ENCODE measurements around the gene ZDHHC24. TPM values are rescaled to one million over a fixed set of nuclear protein-coding genes. Genes with fewer than 3 reads are reported as not detected.

ZDHHC24 gene
- total RNA-seq, 1 donor from 2014 or later: 15.6 TPM

- H3K27me3 Mint-ChIP-seq (ENCODE audit: insufficient read depth): no peaks in the 10 kb centered on the region
- H3K36me3 Mint-ChIP-seq (ENCODE audit: low read depth): peaks cover 15% of the 10 kb centered on the region
- no peaks in the 10 kb centered on the region for H3K9me3 Mint-ChIP-seq
- no peak for DNase-seq (ENCODE audit: low spot score)
- H3K4me3 Mint-ChIP-seq: no peak overlapping the region
- H3K27ac Mint-ChIP-seq: no peak overlapping the region
- no peaks in the 10 kb centered on the region for H3K4me1 Mint-ChIP-seq (ENCODE audit: low read depth)
- intact Hi-C loops (cut with micrococcal nuclease): no loop called here
These were observed 13.1 kb downstream of the ZDHHC24 start for GRCh38 chr11:66532784-66533183.

- Mint-ChIP-seq H3K36me3 (ENCODE audit: low read depth) (peaks cover 15% of the 10 kb centered on the region), H3K27me3 (ENCODE audit: insufficient read depth) (no peaks in the 10 kb centered on the region), H3K4me1 (ENCODE audit: low read depth) (no peaks in the 10 kb centered on the region), H3K27ac (no peak overlapping the region), H3K4me3 (no peak overlapping the region), H3K9me3 (no peaks in the 10 kb centered on the region)
- intact Hi-C loops (cut with micrococcal nuclease): no loop called here
- DNase-seq (ENCODE audit: low spot score): no peak
These were observed 14.0 kb downstream of the ZDHHC24 start for GRCh38 chr11:66531841-66532240.

DNA sequence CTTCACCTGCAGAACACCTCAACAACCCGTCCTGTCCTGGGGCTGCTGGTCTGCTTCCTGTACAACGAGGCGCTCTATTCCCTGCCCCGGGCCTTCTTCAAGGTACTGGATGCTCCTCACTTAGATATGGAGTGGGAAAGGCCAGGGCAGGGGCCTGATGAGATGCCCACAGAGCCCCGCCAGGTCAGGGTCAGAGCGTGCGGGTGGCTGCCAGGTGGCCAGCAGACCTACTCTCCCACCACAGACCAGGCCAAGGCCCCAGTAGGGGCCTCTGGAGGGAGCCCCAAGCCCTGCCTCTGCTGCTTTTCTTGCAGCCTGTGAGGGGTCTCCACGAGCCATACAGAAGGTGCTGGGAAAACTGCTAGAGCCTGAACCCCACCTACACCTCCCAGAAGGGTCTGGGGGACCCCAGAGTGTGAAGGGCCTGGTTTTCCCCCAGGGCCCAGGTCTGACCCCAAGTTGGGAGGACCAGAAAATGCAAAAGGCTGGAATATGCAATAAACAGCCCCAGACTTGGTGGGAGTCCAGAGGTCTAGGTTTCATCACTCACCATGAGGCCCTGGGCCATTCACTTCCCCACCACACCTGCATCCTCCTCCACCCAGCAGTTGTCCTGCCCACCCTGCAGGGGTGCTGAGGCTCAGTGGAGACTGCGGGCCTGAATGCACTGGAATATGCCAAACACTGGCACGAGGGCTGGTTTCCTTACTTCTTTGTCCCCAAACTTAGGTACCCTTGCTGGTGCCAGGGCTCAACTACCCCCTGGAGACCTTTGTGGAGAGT is 14.7 kb downstream of the ZDHHC24 start:
- Mint-ChIP-seq H3K4me1 (ENCODE audit: low read depth) (no peaks in the 10 kb centered on the region), H3K9me3 (no peaks in the 10 kb centered on the region), H3K36me3 (ENCODE audit: low read depth) (peaks cover 15% of the 10 kb centered on the region), H3K27me3 (ENCODE audit: insufficient read depth) (no peaks in the 10 kb centered on the region), H3K4me3 (no peak overlapping the region), H3K27ac (no peak overlapping the region)
- intact Hi-C loops (cut with micrococcal nuclease): no loop called here
- no peak for DNase-seq (ENCODE audit: low spot score)

DNA sequence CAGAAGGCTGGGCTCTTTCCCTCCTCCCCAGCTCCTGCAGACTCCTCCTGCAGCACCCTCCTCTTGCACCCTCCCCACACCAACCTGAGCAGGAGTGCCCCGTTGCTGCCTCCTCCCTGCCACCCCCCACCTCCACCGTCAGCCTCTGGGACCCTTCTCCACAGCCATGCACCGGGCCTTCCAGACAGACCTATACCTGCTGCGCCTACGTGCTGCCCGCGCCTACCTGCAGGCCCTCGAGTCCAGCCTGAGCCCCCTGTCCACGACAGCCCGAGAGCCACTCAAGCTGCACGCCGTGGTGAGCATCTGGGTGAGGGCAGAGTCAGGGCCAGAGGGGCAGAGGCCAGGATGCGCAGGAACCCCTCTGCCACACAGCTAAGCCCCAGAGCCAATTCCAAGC is 16.2 kb downstream of the ZDHHC24 start:
- Mint-ChIP-seq H3K27ac (no peak overlapping the region), H3K27me3 (ENCODE audit: insufficient read depth) (no peaks in the 10 kb centered on the region), H3K9me3 (no peaks in the 10 kb centered on the region), H3K4me1 (ENCODE audit: low read depth) (no peaks in the 10 kb centered on the region), H3K4me3 (no peak overlapping the region), H3K36me3 (ENCODE audit: low read depth) (peaks cover 9% of the 10 kb centered on the region)
- no peak for DNase-seq (ENCODE audit: low spot score)
- intact Hi-C loops (cut with micrococcal nuclease): no loop called here

DNA sequence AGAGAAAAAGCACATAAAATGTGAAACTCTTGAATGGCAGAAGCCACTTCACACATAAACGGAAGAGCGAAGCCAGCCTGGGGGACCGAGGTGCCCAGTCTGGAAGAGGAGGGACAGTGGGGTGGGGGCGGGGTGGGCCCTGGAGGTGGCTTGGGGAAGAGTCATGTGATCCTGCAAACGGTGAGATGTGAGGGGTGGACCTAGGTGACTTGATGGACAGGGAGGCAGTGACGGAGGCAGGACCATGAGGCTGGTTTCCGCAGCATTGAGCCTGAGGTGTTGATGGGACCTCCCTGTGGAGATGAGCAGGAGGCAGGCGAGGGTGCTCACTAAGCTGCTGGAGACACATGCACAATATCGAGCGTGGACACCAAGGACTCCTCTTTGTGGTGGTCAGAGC is 16.8 kb downstream of the ZDHHC24 start:
- H3K27me3 Mint-ChIP-seq (ENCODE audit: insufficient read depth): no peaks in the 10 kb centered on the region
- peaks cover 9% of the 10 kb centered on the region for H3K36me3 Mint-ChIP-seq (ENCODE audit: low read depth)
- DNase-seq (ENCODE audit: low spot score): no peak
- no peaks in the 10 kb centered on the region for H3K9me3 Mint-ChIP-seq
- intact Hi-C loops (cut with micrococcal nuclease): no loop called here
- no peaks in the 10 kb centered on the region for H3K4me1 Mint-ChIP-seq (ENCODE audit: low read depth)
- H3K27ac Mint-ChIP-seq: no peak overlapping the region
- no peak overlapping the region for H3K4me3 Mint-ChIP-seq

GRCh38 chr11:66524304-66525040 is 21.4 kb downstream of the ZDHHC24 start:
- H3K4me3 Mint-ChIP-seq: no peak overlapping the region
- no peak overlapping the region for H3K27ac Mint-ChIP-seq
- no peak for DNase-seq (ENCODE audit: low spot score)
- no peaks in the 10 kb centered on the region for H3K27me3 Mint-ChIP-seq (ENCODE audit: insufficient read depth)
- intact Hi-C loops (cut with micrococcal nuclease): no loop called here
- peaks cover 5% of the 10 kb centered on the region for H3K4me1 Mint-ChIP-seq (ENCODE audit: low read depth)
- no peaks in the 10 kb centered on the region for H3K9me3 Mint-ChIP-seq
- peaks cover 17% of the 10 kb centered on the region for H3K36me3 Mint-ChIP-seq (ENCODE audit: low read depth)

DNA sequence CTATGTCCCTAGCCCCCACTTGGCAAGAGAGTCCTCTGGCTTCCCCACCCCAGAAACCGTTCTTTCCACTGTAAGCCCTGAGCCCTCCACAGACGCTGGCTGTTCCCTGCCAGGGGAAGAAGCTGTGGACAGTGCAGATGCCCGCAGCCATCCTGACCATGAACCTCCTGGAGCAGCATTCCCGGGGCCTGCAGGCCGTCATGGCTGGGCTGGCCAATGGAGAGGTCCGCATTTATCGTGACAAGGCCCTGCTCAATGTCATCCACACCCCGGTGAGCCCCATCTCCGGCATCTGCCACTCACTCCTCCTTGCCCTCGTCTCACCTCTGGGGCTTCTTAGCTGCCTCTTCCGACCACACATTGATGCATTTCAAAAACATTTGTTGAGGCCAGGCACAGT is 22.2 kb downstream of the ZDHHC24 start:
- H3K4me1 Mint-ChIP-seq (ENCODE audit: low read depth): peaks cover 5% of the 10 kb centered on the region
- H3K27me3 Mint-ChIP-seq (ENCODE audit: insufficient read depth): no peaks in the 10 kb centered on the region
- no peaks in the 10 kb centered on the region for H3K9me3 Mint-ChIP-seq
- H3K4me3 Mint-ChIP-seq: no peak overlapping the region
- DNase-seq (ENCODE audit: low spot score): no peak
- H3K36me3 Mint-ChIP-seq (ENCODE audit: low read depth): peaks cover 17% of the 10 kb centered on the region
- no peak overlapping the region for H3K27ac Mint-ChIP-seq
- intact Hi-C loops (cut with micrococcal nuclease): no loop called here

DNA sequence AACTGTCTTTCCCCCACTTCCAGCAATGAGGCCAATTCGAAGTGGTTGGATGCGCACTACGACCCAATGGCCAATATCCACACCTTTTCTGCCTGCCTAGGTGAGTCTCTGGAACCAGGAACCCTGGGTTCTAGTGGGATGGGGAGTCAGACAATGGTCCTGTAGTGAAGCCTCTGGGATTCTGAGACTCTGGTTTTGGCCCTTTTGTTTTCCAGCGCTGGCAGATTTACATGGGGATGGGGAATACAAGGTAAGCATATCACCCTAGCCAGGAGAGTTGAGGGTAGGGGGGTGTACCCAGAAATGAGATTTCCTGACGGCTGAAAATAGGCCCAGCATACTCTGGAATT is 34.9 kb downstream of the ZDHHC24 start:
- intact Hi-C loops (cut with micrococcal nuclease): loop anchor here (1.0 to 2.0 kb wide), 4 partner anchors 31 to 167 kb away; partner anchors contain the start of genes ACTN3, DPP3, PELI3 and ZDHHC24
- H3K27me3 Mint-ChIP-seq (ENCODE audit: insufficient read depth): no peaks in the 10 kb centered on the region

GRCh38 chr11:66510271-66510989 is 35.4 kb downstream of the ZDHHC24 start, which contains the start of gene BBS1:
TSS of gene BBS1 (plus strand) at chr11:66510635. CDS start at chr11:66510660, 25 bp downstream.
- intact Hi-C loops (cut with micrococcal nuclease): loop anchor here (1.0 to 2.0 kb wide), 4 partner anchors 30 to 168 kb away; partner anchors contain the start of genes ACTN3, DPP3, PELI3 and ZDHHC24
- Mint-ChIP-seq H3K36me3 (ENCODE audit: low read depth) (peaks cover 7% of the 10 kb centered on the region), H3K9me3 (no peaks in the 10 kb centered on the region), H3K4me1 (ENCODE audit: low read depth) (peaks cover 10% of the 10 kb centered on the region), H3K27me3 (ENCODE audit: insufficient read depth) (no peaks in the 10 kb centered on the region), H3K27ac (peak within 1 kb of the TSS; percentile 61), H3K4me3 (peak within 1 kb of the TSS; percentile 90)
- DNase-seq (ENCODE audit: low spot score): peak; percentile 77

More for the DNA sequence above, 34.9 kb downstream of the ZDHHC24 start:
- Mint-ChIP-seq H3K9me3 (no peaks in the 10 kb centered on the region), H3K27ac (peak overlapping the region; percentile 61), H3K4me3 (peak overlapping the region; percentile 90), H3K4me1 (ENCODE audit: low read depth) (peaks cover 10% of the 10 kb centered on the region), H3K36me3 (ENCODE audit: low read depth) (peaks cover 7% of the 10 kb centered on the region)
- DNase-seq (ENCODE audit: low spot score): no peak

GRCh38 chr11:66509131-66509561 is 36.7 kb downstream of the ZDHHC24 start:
- H3K4me3 Mint-ChIP-seq: no peak overlapping the region
- no peaks in the 10 kb centered on the region for H3K9me3 Mint-ChIP-seq
- peaks cover 10% of the 10 kb centered on the region for H3K4me1 Mint-ChIP-seq (ENCODE audit: low read depth)
- intact Hi-C loops (cut with micrococcal nuclease): no loop called here
- H3K27me3 Mint-ChIP-seq (ENCODE audit: insufficient read depth): no peaks in the 10 kb centered on the region
- H3K27ac Mint-ChIP-seq: no peak overlapping the region
- peaks cover 10% of the 10 kb centered on the region for H3K36me3 Mint-ChIP-seq (ENCODE audit: low read depth)
- DNase-seq (ENCODE audit: low spot score): no peak

- Mint-ChIP-seq H3K4me1 (ENCODE audit: low read depth) (no peaks in the 10 kb centered on the region), H3K9me3 (no peaks in the 10 kb centered on the region), H3K27me3 (ENCODE audit: insufficient read depth) (no peaks in the 10 kb centered on the region), H3K4me3 (no peak overlapping the region), H3K27ac (no peak overlapping the region), H3K36me3 (ENCODE audit: low read depth) (peaks cover 17% of the 10 kb centered on the region)
- no peak for DNase-seq (ENCODE audit: low spot score)
- intact Hi-C loops (cut with micrococcal nuclease): no loop called here
These were observed 40.5 kb downstream of the ZDHHC24 start for GRCh38 chr11:66505276-66505816.

- no peak overlapping the region for H3K27ac Mint-ChIP-seq
- H3K36me3 Mint-ChIP-seq (ENCODE audit: low read depth): peaks cover 22% of the 10 kb centered on the region
- no peaks in the 10 kb centered on the region for H3K4me1 Mint-ChIP-seq (ENCODE audit: low read depth)
- H3K27me3 Mint-ChIP-seq (ENCODE audit: insufficient read depth): no peaks in the 10 kb centered on the region
- no peaks in the 10 kb centered on the region for H3K9me3 Mint-ChIP-seq
- DNase-seq (ENCODE audit: low spot score): no peak
- intact Hi-C loops (cut with micrococcal nuclease): no loop called here
- no peak overlapping the region for H3K4me3 Mint-ChIP-seq
These were observed 47.3 kb downstream of the ZDHHC24 start for GRCh38 chr11:66498506-66498905.

Data from activated T-helper 1 cell treated with anti-CD3 and anti-CD28 coated beads, Interleukin-12 subunit alpha, Interleukin-12 subunit beta, Interleukin-2, Interleukin-4 antibody, amounts not matched to agents 30 ng/mL and 10 ng/mL and 1 ng/mL, durations not matched to agents 14 hours and 24 hours and 36 hours (primary cell).